Glomerular endothelial cell (primary cell): Measurements from ENCODE around the gene MXRA5. TPM values are rescaled to one million over a fixed set of nuclear protein-coding genes. Genes with fewer than 3 reads are reported as not detected.
A peak's percentile ranks its signal among the peaks of the same experiment; 100 is the strongest.
"Not testable (repeated sequence)": the region's sequence is repeated elsewhere in the genome, so short reads cannot be mapped to it uniquely, and the experiment has no call there.

ENCODE experiments used
- DNase-seq: peaks from one replicate; pipeline ENCODE4 v3.0.0-alpha.2; 2011; ENCODE audit warnings: low read depth, low spot score; ENCODE audit errors: extremely low read depth
- total RNA-seq: library from RNA; depleted of rRNA; stranded (reverse); fragments of >200 nt; gene quantifications from 2 replicates; pipeline ENCODE4 v1.2.3, GENCODE V29; 2015

The MXRA5 gene
- total RNA-seq, 1 donor from 2014 or later = 0.93 TPM

DNA sequence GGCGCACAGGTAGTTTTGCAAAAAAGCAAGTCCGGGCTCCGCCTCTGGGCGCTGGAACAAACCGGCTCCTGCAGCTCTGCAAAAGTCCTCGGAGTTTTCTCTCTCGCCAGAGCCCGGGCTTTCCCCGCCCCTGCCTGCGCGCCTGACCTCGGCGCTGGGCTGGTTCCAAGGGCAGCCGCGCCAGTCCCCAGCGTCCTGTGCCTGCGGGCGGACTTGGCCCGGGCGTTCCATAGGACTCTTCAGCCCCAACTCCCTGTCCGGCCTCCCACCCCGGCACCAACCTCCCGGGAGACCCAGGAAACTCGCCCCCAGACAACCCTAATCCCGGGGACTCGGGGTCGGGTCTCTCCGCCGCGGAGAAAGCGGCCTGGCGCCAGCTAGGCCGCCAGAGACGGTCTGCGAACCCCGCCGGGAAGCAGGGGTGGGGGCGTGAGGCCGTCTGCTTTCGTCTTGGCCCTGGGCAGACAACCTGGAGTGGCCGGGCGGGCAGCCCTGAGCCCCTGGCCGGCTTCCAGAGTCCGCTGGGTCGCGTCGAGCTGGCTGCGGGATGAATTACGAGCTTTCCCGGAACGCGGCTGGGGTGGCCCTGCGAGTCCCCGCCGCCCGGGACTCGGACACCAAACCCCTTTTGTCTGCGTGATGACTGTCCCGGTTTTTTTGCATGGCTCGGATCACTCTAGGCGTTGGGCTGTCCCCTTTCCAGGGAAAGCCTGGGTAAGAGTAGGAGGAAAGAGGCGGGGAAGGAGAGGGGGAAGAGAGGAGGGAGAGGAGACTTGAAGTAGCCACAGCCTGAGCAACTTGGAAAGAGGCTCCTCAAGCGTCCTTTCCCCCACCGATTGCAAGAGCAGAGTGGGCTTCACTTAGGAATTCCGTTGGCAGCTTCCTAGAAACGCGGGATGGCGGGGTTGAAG lies 916 bp downstream of the MXRA5 start:
- DNase-seq = no peak

DNA sequence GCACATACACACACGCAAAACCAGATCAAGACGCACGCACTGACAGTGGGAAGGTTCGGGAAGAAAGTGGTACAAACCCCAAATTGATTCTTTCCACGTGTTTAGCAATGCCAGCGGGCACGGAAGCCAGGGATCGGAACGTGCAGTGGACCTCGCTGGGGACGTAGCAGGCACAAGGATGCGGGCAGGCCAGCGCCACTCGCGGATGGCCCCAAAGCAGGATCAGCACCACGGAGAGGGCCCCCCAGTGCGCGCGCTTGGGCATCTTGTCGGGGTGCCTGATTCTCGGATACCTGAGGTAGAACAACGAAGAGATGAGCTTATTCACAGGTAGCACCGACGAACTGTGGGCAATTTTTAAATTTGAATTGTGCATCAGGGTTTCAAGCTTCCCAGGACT lies 2.9 kb downstream of the MXRA5 start:
- not testable (repeated sequence) for DNase-seq

DNA sequence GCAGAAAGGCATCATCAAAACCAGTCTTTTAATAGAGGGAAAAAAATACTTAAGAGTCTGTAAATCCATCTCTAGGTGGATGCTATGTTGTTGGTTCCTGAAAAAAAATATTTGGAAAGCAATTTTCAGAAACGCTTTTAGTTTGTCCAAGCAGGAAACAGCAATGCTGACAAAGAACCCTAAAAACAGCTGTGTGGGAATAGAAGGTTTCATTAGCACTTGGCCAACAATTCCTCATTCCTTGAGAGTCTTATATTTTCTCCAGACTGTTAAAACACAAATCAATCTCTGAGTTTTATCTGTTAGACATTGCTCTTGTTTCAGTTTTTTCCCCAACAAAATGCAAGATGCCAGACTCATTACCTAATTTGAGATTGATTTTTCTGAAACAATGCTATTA lies 6.4 kb downstream of the MXRA5 start:
- no peak for DNase-seq

DNA sequence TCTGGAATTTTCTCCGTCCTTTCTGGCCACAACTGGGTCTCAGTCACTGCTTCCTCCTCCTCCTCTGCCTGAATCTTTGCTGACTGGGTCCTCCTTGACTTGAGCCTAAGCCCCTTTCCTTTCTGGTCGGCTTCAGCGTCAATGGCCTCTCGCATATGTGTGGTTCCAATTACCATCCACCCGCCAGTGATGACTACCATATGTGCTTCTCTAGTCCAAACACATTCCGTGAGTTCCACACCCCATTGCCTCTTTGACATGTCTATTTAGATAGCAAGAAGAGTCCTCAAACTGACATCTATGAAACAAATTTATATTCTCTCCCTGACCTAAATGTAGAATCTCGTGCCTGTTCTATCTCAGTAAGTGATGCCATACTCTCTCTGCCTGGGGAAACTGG lies 19.8 kb downstream of the MXRA5 start:
- DNase-seq = no peak

- no peak for DNase-seq
Observed at GRCh38 chrX:3320471-3321046, 25.9 kb downstream of the MXRA5 start.

GRCh38 chrX:3317191-3317718 lies 29.2 kb downstream of the MXRA5 start:
- no peak for DNase-seq

GRCh38 chrX:3312109-3312508 lies 34.3 kb downstream of the MXRA5 start:
- DNase-seq = no peak

DNA sequence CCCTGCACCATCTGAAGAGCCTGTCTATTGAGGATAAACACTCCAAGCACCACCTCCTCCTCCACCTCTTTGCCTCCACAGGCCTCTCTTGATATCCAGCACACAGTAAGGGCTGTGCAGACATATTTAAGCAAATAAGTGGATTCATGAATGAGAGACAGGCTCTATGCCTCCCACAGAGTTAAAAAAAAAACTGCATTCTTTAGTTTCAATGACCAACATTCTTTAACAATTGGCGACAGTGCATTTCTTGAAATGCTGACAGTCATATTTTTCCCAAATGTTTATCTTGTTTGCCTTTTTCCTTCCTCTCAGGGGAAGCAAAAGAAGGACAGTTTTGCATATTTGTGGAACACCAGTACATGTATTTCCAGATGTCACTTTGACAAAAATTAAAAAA lies 38.6 kb downstream of the MXRA5 start:
- no peak for DNase-seq

DNA sequence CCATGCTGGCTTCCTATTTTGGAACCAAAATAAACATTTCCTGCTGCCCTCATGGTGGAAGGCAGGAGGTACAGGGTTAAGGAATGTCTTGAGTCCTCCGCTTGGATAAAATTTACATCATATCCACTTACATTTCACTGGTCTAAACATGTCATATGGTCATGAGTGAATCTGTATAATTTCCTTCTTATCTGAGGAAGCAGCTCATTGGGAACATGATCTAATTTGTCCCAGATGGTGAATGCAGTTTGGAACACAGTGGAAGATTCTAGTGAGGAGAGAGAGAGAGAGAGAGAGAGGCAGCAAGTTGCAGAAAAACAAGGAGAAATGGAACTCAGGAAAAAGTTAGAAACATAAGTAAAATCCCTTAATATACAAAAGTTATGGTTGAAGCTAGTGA lies 46.8 kb downstream of the MXRA5 start:
- DNase-seq = no peak

DNA sequence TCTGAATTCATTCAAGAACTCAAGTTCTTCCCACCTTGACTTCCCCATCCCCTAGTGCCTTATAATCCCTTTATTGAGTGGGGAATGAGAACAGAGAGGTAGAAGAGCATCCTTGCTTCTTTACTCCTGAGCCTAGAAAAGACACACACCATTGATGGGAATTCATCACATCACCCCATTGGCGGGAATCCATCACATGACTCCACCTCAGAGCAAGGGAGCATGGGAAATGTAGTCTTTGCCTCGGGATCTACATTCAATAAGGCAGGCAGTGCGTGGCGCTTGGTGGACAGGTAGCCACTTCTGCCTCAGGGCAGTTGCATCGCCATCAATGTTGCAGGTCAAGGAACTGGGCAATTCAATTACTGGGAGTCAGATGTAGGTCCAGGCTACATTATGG lies 50.7 kb downstream of the MXRA5 start:
- DNase-seq = no peak

GRCh38 chrX:3293251-3293650 lies 53.2 kb downstream of the MXRA5 start:
- DNase-seq = no peak

DNA sequence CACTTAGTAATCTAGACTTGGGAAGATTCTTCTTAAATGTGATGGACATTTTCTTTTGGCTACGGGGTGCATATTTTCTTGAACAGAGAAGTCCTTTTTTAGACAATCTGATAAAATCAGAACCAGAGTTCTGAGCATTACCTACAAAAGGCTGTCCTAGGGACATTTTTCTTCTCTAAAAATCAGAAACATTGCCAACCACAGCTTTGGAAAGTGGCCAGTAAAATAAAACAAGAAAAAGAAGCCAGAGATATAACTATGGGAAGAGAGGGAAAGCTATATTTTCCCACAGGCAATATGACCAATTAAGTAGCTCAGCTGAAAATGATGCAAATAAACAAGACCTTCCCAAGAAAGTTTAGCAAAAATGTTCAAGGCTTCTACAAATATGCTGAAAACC lies 55.9 kb downstream of the MXRA5 start:
- DNase-seq = no peak

DNA sequence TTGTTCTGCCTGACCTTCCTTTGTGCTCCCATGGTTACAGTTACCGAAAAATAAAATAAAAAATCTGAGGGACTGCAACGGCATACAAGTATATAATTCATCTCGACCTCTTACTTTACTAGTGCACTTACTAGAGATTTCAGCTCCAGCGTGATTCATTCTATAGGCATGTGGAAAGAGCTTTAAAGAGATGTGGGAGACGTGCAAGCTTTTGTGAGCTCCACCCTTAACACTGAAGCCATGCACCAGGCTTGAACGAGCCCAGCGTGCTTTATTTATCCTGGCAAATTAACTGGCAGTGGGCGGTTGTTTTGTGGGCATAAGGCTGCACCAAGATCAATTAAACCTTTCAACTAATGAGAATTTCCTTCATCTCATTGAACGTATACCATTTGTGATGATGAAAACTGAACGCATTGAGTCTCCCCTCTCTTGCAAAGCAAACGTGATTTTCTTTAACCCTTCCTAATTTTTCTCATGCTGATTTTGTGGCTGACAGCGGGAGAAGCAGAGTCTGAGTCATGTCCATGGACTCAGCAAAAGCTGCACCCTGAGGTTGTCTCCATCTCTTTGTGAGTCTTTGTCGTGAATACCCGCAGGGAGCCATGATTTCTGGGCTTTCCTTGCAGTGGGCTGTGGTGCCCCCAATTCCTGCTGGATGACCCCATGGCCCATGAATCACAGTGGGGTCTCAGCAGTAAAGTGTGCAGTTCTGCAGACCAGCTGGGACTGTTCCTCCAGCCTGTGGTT lies 60.1 kb downstream of the MXRA5 start:
- DNase-seq = no peak

DNA sequence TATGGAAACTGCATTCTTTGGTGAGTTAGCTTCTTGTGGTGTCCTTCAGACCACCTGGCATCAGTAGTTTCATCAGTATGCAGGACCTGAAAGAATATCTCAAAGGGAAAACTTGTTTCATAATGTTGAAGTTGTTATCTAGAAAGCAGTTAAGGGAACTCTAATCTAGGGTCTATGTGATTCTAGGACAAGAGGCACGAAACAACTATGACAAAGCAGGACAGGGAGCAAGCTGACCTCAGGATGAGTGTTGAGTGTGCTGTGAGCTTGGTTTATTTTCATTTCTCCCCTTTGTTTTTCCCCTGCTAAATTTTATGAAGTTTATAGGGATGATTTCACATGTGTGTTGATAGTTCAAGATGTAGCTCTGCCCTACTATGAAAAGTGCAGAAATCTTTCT lies 65.7 kb downstream of the MXRA5 start:
- no peak for DNase-seq

- not testable (repeated sequence) for DNase-seq
Observed at GRCh38 chrX:3273668-3274067, 72.8 kb downstream of the MXRA5 start.

DNA sequence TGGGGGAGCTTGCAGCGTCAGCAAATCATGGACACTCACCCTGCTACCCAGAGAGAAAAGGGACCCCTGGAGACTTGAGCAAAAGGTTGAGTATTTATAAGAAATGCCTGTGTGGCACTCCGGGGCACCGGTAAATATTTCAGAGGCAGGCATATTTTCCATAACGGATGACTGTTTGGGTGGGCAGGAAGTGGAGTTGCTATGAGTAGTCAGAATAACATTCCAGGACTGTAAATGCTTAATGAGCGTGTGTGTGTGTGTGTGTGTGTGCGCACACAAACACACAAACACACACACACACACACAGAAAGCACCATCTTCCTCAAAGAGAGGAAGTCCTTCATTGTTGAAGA lies 74.6 kb downstream of the MXRA5 start:
- peak; percentile 80 for DNase-seq

GRCh38 chrX:3271183-3271833 lies 75.1 kb downstream of the MXRA5 start:
- no peak for DNase-seq

GRCh38 chrX:3268829-3269228 lies 77.6 kb downstream of the MXRA5 start:
- DNase-seq = no peak

DNA sequence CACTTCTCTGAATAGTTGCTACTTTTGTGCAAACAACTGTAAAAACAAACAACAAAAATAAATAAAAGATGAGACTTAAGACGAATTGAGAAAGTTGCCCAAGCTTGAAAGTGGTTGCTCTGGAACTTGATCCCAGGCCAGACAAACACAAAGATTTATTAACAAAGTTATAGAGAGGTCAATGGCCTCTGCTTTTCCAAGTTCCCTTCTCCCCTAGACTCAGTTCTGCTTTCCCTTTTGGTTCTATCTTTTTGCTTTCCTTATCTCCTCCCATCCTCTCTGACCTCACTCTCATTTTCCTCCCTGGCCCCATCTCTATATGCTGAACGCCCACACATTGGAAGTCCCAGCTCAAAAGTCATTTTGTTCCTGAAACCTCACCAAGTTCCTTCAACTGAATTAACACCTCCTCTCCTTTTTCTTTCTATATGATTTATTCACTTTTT lies 82.7 kb downstream of the MXRA5 start:
- no peak for DNase-seq

- DNase-seq = peak; percentile 52
Observed at GRCh38 chrX:3262901-3263300, 83.6 kb downstream of the MXRA5 start.
